Lower leg skin (tissue), 4 donors: ENCODE data around the gene SPRTN. TPM values are rescaled to one million over a fixed set of nuclear protein-coding genes. Genes with fewer than 3 reads are reported as not detected.

Source experiments
- DNase-seq, 2 donors: peaks; one replicate each; pipeline ENCODE4 v3.0.0-alpha.2; 2019; ENCODE audit warnings: low spot score in 2 of 2
- H3K4me3 ChIP-seq: fragments of 200-600 bp; sonication (generic); 2 replicates; pipeline ENCODE4 v1.5.1; 2017; ENCODE audit warnings: mild to moderate bottlenecking, low read depth; ENCODE audit not compliant: poor library complexity, severe bottlenecking
- POLR2A ChIP-seq, 2 donors: fragments of 450-650 bp; IDR thresholded peaks; one replicate each; pipeline ENCODE4 v1.6.1; 2016 to 2017; ENCODE audit warnings: antibody characterized with exemption in 2 of 2, mild to moderate bottlenecking in 1 of 2, moderate library complexity in 1 of 2
- WGBS, 2 donors: methylation state at CpG; one replicate each; pipeline ENCODE4 v1.1.5; 2018; 5-methylcytosine and 5-hydroxymethylcytosine counted together
- intact Hi-C: fragments of 100-400 bp; cut with DNase I; formaldehyde crosslinking; loops from one replicate; pipeline ENCODE4 v1.15.0; 2023; ENCODE audit warnings: low total_unique reads
- total RNA-seq, 4 donors: library from RNA; depleted of rRNA; stranded (reverse); fragments of >200 nt; gene quantifications; one replicate each; pipeline ENCODE4 v1.1.0, GENCODE V29; 2016
- TF ChIP-seq, protein P1 (sequence below), 3 donors: fragments of 450-650 bp; IDR thresholded peaks; one replicate each; pipeline ENCODE4 v1.5.1; 2016; ENCODE audit warnings: antibody characterized with exemption in 3 of 3, mild to moderate bottlenecking in 3 of 3, moderate library complexity in 2 of 3

SPRTN gene
- total RNA-seq, 4 donors from 2014 or later: 13.1 to 31.3 (median 20.0) TPM

DNA sequence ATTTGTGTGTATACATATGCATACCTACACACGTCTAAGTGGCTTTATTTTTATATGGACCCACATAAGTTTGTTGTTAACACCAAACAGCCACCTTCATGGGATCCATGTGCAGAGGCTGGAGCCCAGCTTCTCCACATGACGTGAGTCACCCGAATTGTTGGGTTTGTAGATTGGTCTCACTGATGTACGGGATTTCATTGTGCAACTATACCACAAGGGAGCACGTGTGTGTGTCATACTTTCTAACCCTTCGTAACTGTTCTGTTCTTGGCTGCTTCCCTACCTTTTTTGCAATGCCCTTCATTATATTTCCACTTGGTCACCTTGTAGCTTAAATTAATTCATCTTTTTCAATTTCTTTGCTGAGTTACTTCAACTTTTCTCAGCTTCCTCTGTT, 21.0 kb downstream of the SPRTN start:
- H3K4me3 ChIP-seq: no peak overlapping the region
- intact Hi-C loops: loop anchor here (5.0 kb wide), 1 partner anchor 233 kb away; no protein-coding TSS in a partner anchor
- TF ChIP-seq POLR2A (IDR thresholded peaks at IDR 0.05): no peak
- TF ChIP-seq, protein P1, sequence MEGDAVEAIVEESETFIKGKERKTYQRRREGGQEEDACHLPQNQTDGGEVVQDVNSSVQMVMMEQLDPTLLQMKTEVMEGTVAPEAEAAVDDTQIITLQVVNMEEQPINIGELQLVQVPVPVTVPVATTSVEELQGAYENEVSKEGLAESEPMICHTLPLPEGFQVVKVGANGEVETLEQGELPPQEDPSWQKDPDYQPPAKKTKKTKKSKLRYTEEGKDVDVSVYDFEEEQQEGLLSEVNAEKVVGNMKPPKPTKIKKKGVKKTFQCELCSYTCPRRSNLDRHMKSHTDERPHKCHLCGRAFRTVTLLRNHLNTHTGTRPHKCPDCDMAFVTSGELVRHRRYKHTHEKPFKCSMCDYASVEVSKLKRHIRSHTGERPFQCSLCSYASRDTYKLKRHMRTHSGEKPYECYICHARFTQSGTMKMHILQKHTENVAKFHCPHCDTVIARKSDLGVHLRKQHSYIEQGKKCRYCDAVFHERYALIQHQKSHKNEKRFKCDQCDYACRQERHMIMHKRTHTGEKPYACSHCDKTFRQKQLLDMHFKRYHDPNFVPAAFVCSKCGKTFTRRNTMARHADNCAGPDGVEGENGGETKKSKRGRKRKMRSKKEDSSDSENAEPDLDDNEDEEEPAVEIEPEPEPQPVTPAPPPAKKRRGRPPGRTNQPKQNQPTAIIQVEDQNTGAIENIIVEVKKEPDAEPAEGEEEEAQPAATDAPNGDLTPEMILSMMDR (IDR thresholded peaks at IDR 0.05): no peak
- peak in 1 of 2 donors; percentile 67 for DNase-seq
- WGBS, 2 donors: 47 to 55% methylated on average over 6 of the region's 6 CpGs

DNA sequence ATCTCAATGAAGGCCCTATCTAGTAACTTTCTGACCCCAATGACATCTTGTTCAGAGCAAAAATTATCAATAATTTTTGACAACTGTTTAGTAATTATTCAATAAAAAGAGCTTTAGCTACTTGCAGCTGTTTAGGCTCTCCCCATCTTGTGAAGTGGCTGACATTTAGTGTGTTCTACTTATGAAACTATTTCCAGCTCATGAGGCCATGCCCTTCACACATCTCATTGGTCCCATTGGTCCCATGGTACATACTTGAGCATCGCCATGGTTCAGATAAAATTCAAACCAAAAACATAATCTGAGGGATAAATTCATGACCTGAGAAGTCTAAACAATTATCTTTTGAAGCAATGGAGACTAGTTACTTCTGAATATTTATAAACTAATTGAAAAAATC, 24.2 kb downstream of the SPRTN start:
- no peak overlapping the region for H3K4me3 ChIP-seq
- intact Hi-C loops: no loop called here
- 89 to 95% methylated on average over 1 of the region's 1 CpG for WGBS, 2 donors
- no peak for DNase-seq
- TF ChIP-seq, protein P1 (IDR thresholded peaks at IDR 0.05): no peak
- TF ChIP-seq POLR2A (IDR thresholded peaks at IDR 0.05): no peak

DNA sequence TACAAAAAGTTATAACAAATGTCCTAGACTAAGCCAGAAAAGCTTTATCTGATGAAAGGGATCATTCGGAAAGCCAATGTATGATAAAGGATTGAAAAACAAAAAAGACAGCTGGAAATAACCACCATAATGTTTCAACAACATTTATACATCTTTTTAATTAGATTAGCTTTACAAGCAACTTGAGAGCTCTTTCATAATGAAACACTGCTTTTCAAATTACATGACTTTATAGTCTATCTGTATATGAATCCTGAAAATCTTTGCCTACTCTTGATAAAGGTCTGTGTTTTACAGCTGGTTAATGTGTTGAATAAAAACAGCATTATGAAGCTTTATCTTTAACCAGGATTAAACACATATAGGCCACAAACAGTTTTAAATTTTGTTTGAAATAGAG, 25.5 kb downstream of the SPRTN start:
- 85 to 89% methylated on average over 1 of the region's 1 CpG for WGBS, 2 donors
- no peak for TF ChIP-seq POLR2A (IDR thresholded peaks at IDR 0.05)
- DNase-seq: no peak
- intact Hi-C loops: no loop called here
- no peak overlapping the region for H3K4me3 ChIP-seq

DNA sequence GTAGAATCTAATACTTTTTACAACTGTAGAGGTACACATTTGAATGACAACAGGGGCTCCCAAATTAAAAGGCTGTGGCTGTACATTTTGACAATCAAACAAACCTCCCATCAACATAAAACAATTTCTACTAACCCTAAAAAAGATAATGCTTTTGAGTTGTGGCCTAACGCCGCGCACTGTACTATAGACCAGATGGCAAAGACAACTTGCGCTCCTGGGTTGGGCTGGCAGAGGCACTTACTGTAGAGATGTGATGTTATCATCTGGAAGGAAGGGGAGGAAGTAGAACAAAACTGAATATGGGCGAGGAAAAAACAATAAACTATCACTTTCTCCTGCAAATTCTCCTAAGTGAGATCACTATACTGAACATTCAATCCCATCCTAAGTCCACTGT, 26.1 kb downstream of the SPRTN start:
- 90 to 93% methylated on average over 5 of the region's 5 CpGs for WGBS, 2 donors
- H3K4me3 ChIP-seq: no peak overlapping the region
- intact Hi-C loops: no loop called here
- DNase-seq: no peak
- TF ChIP-seq, protein P1 (IDR thresholded peaks at IDR 0.05): no peak
- TF ChIP-seq POLR2A (IDR thresholded peaks at IDR 0.05): no peak

GRCh38 chr1:231369282-231369681, 31.2 kb downstream of the SPRTN start:
- DNase-seq: no peak
- 73 to 78% methylated on average over 3 of the region's 3 CpGs for WGBS, 2 donors

DNA sequence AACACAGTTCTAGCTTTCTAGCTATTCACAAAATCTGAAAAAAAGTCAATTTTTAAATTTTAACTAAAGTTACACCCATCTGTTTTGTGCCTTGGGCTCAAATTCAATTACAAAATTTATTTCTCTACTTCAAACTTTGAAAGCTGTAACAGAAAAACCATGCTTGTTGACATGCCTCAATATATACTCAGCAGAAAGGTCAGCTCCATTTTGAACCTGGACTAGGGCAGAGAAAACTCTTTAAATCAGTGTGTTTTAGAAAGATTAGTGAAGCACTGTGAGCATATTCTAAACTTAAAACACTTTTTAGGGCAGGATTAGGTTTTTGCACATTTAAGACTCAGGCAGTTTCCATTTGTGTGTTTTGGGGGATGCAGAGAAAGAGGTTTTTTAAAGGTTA, 34.4 kb downstream of the SPRTN start:
- H3K4me3 ChIP-seq: no peak overlapping the region
- TF ChIP-seq, protein P1 (IDR thresholded peaks at IDR 0.05): no peak
- TF ChIP-seq POLR2A (IDR thresholded peaks at IDR 0.05): no peak
- DNase-seq: no peak
- intact Hi-C loops: no loop called here

More at GRCh38 chr1:231369282-231369681, 31.2 kb downstream of the SPRTN start:
- intact Hi-C loops: no loop called here
- H3K4me3 ChIP-seq: no peak overlapping the region
- no peak for TF ChIP-seq POLR2A (IDR thresholded peaks at IDR 0.05)

GRCh38 chr1:231374394-231374793, 36.3 kb downstream of the SPRTN start:
- H3K4me3 ChIP-seq: no peak overlapping the region
- no peak for TF ChIP-seq POLR2A (IDR thresholded peaks at IDR 0.05)
- TF ChIP-seq, protein P1 (IDR thresholded peaks at IDR 0.05): no peak
- no peak for DNase-seq
- WGBS, 2 donors: 80 to 95% methylated on average over 4 of the region's 4 CpGs
- intact Hi-C loops: no loop called here
